Fibroblast of villous mesenchyme (primary cell): ENCODE results near the gene DNHD1. TPM values are rescaled to one million over a fixed set of nuclear protein-coding genes. Genes with fewer than 3 reads are reported as not detected.

Source experiments
- DNase-seq: peaks from one replicate; pipeline ENCODE4 v3.0.0-alpha.2; 2010; ENCODE audit warnings: low read depth
- H3K4me3 ChIP-seq: 2 replicates; pipeline ENCODE4 v1.5.1; 2011; ENCODE audit warnings: low read depth, mild to moderate bottlenecking, low read length
- total RNA-seq: library from RNA; depleted of rRNA; stranded (reverse); fragments of >200 nt; gene quantifications from 2 replicates; pipeline ENCODE4 v1.2.3, GENCODE V29; 2012
- TF ChIP-seq, protein P1 (sequence below): IDR thresholded peaks from 2 replicates; pipeline ENCODE4 v1.5.1; 2012; ENCODE audit warnings: low read depth, mild to moderate bottlenecking, low read length; ENCODE audit not compliant: insufficient read depth

The DNHD1 gene
- total RNA-seq, 1 donor, result 7.3 TPM

DNA sequence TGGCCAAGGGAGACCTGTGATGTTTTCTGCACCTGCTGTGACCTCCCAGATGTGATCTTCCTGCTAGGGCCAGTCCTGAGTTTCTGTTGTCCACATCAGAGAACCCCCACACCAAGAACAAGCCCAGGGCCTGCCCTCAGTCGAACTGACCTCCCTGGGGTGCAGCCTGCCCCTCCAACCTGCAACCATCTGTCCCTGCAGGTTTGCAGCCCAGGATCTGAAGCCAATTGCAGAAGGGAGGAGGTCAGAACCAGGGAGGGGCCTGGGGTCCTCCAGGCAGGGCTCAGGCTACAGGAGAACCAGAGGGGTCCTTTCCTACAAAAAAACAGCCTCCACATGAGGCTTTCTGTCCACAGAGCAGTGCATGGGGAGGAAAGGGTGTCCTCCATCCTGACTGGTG is 24.1 kb upstream of the DNHD1 start:
- no peak for DNase-seq
- TF ChIP-seq, protein P1, sequence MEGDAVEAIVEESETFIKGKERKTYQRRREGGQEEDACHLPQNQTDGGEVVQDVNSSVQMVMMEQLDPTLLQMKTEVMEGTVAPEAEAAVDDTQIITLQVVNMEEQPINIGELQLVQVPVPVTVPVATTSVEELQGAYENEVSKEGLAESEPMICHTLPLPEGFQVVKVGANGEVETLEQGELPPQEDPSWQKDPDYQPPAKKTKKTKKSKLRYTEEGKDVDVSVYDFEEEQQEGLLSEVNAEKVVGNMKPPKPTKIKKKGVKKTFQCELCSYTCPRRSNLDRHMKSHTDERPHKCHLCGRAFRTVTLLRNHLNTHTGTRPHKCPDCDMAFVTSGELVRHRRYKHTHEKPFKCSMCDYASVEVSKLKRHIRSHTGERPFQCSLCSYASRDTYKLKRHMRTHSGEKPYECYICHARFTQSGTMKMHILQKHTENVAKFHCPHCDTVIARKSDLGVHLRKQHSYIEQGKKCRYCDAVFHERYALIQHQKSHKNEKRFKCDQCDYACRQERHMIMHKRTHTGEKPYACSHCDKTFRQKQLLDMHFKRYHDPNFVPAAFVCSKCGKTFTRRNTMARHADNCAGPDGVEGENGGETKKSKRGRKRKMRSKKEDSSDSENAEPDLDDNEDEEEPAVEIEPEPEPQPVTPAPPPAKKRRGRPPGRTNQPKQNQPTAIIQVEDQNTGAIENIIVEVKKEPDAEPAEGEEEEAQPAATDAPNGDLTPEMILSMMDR, result no peak
- peak overlapping the region; percentile 90 for H3K4me3 ChIP-seq

DNA sequence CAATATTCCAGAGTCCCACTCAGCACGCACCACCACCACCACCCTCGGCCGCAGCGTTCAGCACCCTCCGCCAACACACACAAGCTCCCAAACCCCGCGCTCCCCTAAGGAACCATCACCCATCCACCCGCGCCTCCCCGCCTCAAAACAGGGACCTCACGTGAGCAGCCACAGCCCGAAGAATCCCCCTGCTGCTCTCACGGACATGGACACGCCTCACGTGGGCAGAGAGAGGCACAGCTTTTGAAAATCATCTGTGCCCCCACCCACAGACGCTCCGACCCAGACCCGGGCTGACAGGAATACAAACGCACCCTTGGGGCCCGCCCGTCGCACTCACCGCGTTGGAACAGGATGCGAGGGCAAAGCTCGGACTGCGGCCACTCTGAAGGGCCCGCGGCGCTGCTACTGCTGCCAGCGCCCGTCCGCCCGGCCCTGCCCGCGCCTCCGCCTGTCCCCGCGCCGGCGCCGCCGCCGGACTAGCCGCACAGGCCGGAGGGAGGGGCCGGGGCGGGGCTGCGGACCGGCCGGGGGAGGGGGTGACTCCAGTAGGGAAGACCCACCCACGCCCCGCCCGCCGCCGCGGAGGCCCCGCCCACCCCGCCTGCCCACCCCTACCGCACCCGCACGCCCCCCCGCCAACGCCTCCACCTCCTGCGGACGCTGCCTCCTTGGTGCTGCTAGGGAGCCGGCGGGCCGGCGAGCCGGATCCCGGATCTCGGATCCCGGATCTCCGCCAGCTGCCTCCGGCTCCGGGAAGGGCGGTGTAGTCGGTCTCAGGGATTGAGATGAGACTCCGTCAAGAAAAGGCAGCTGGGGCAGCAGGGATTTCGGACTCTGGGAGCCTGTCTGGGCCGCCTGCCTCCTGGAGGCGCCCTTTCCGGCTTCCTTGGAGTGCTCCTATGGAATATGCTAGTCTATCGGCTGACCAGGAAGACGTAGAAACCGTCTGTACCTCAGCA is 23.3 kb upstream of the DNHD1 start, which contains the start of gene TRIM3:
TRIM3 (minus strand) TSS at position 491 of the 962 bp plus-strand sequence. CDS start 8,246 bp downstream, outside the sequence.
- DNase-seq, result peak; percentile 90
- peak within 1 kb of the TSS; percentile 90 for H3K4me3 ChIP-seq
- TF ChIP-seq, protein P1, result peak; percentile 45

DNA sequence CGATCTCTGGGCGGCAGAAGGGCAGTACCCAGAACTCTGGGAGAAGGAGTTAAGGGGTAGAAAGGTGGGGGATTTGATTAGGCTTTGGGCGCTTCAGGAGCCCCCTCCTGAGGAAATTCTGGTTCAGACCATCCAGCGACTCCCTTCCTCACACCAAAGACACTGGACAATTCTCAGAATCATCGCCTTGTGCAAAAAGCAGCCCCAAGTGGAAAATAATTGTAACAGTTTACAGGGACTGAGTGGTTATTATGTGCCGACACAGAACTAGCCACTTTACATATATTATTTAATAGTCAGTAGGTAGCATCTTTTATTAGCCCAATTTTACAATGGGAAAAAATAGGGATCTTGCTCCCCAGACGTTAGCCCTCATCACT is 22.7 kb upstream of the DNHD1 start:
- TF ChIP-seq, protein P1, result no peak
- DNase-seq, result no peak
- H3K4me3 ChIP-seq, result peak overlapping the region; percentile 65

DNA sequence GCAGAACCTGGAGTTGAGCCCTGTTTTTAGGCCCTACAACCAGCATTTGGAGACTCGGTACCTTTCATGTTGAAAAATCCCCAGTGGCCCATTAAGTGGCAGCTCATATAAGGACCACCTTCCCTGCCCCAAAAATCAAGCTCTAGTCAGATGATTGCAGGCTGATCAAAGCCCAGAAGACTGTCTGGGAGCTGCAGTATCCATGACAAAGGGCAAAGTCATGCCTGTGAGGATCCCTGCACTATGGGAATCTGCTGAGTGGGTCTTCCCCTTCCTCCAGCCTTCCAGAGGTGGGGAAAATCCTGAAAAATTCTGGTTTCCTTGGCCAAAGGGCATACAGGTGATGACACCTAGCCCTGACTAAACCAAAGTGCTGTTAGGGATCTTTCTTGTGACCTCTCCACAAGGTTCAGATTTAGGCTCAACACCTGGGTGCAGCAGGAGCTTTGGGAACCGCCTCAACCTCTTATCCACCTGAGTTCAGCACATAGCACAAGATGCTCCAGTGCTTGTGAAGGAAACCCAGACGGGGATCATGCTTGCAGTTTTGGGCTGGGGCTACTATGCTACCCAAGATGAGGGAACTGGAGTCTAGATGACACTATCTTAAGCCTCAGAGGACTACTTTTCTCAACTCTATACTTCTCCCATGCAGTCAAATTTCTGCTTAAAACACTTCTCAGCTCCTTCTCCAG is 22.1 kb upstream of the DNHD1 start:
- TF ChIP-seq, protein P1, result no peak
- peak overlapping the region; percentile 65 for H3K4me3 ChIP-seq
- no peak for DNase-seq

DNA sequence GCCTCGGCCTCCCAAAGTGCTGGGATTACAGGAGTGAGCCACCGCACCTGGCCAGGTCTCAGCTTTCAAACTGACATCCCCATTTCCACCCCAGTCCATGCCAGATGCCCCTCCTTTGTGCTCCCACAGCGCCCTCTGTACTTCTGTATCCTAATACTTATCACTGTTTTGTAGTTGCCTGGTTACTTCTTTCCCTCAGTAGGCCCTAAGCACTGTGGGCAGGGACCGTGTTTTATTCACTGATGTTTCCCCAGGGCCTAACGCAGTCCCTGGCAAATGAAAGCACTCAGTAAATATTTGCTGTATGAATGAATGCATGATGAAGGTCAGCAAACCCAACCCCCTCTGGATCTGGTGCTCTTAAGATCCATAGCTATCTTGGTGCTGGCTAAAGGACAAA is 21.1 kb upstream of the DNHD1 start:
- DNase-seq, result no peak
- no peak overlapping the region for H3K4me3 ChIP-seq
- TF ChIP-seq, protein P1, result no peak

DNA sequence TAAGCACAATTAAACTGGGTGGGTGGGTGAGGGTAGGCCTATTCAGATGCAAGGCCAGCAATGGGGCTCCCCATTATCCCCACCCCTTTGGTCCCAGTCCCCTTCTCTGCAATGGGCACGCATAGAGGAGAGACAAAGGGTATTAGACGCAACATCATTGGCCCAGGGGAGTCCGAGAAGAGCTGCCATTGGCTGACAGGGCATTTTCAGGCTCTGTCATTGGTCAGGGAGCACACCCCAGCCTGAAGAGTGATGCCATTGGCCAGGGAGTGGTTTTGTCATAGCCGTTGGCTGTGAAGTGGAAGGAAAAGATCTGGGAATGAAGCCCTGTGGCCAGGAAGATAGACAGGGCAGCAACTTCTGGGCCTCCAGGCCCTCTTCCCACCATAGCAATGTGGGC is 20.5 kb upstream of the DNHD1 start:
- H3K4me3 ChIP-seq, result no peak overlapping the region
- DNase-seq, result no peak
- TF ChIP-seq, protein P1, result no peak
